MM.1S (cell line): Measurements from ENCODE around the gene CYP4F8.
"Not testable (repeated sequence)": the region's sequence is repeated elsewhere in the genome, so short reads cannot be mapped to it uniquely, and the experiment has no call there.

ENCODE experiments used
- DNase-seq: peaks from one replicate; pipeline ENCODE4 v3.0.0-alpha.2; 2015
- H2AFZ ChIP-seq: fragments of 300-600 bp; sonication (generic); 2 replicates; pipeline ENCODE4 v1.6.0; 2016; ENCODE audit warnings: antibody characterized with exemption, low read length
- H3F3A ChIP-seq: fragments of 300-600 bp; sonication (generic); 2 replicates; pipeline ENCODE4 v1.6.1; 2016; ENCODE audit warnings: mild to moderate bottlenecking, antibody characterized with exemption, low read length, moderate library complexity, mixed read lengths; ENCODE audit not compliant: insufficient read depth
- H3K27ac ChIP-seq: fragments of 300-600 bp; sonication (generic); 2 replicates; pipeline ENCODE4 v1.5.1; 2016; ENCODE audit warnings: mild to moderate bottlenecking, low read length
- H3K27me3 ChIP-seq: fragments of 300-600 bp; sonication (generic); replicated peaks from 2 replicates; pipeline ENCODE4 v1.6.0; 2016; ENCODE audit warnings: low read length; ENCODE audit not compliant: insufficient read depth
- H3K36me3 ChIP-seq: fragments of 300-600 bp; sonication (generic); replicated peaks from 2 replicates; pipeline ENCODE4 v1.6.1; 2016; ENCODE audit warnings: mild to moderate bottlenecking, low read length, mixed read lengths; ENCODE audit not compliant: insufficient read depth
- H3K4me1 ChIP-seq: fragments of 300-600 bp; sonication (generic); 2 replicates; pipeline ENCODE4 v1.6.1; 2016; ENCODE audit warnings: low read length, mixed read lengths
- H3K4me2 ChIP-seq: fragments of 300-600 bp; sonication (generic); 2 replicates; pipeline ENCODE4 v1.6.0; 2016; ENCODE audit warnings: low read depth, low read length
- H3K4me3 ChIP-seq: fragments of 300-600 bp; sonication (generic); 2 replicates; pipeline ENCODE4 v1.5.1; 2016; ENCODE audit warnings: low read length, mixed read lengths
- H3K79me2 ChIP-seq: fragments of 300-600 bp; sonication (generic); 2 replicates; pipeline ENCODE4 v1.6.1; 2016; ENCODE audit warnings: mixed run types, low read length, mixed read lengths
- H3K9ac ChIP-seq: fragments of 300-600 bp; sonication (generic); 2 replicates; pipeline ENCODE4 v1.6.1; 2016; ENCODE audit warnings: low read length, mixed read lengths
- H3K9me2 ChIP-seq: fragments of 300-600 bp; sonication (generic); replicated peaks from 2 replicates; pipeline ENCODE4 v1.6.1; 2016; ENCODE audit warnings: mild to moderate bottlenecking, low read length, mixed read lengths; ENCODE audit not compliant: insufficient read depth
- H3K9me3 ChIP-seq: fragments of 300-600 bp; sonication (generic); replicated peaks from 2 replicates; pipeline ENCODE4 v1.6.1; 2016; ENCODE audit warnings: mild to moderate bottlenecking, low read length, mixed read lengths; ENCODE audit not compliant: insufficient read depth
- H4K20me1 ChIP-seq: fragments of 300-600 bp; sonication (generic); 2 replicates; pipeline ENCODE4 v1.6.1; 2016; ENCODE audit warnings: mild to moderate bottlenecking, low read length, moderate library complexity, mixed read lengths; ENCODE audit not compliant: insufficient read depth
- EZH2 ChIP-seq: fragments of 300-600 bp; sonication (generic); optimal IDR thresholded peaks from 2 replicates; pipeline ENCODE3; 2017; ENCODE audit warnings: low read depth, mild to moderate bottlenecking, antibody characterized with exemption, low read length, mixed read lengths
- EZH2phosphoT487 ChIP-seq: fragments of 300-600 bp; sonication (generic); IDR thresholded peaks from 2 replicates; pipeline ENCODE4 v1.6.1; 2018; ENCODE audit warnings: antibody characterized with exemption, low read length
- TF ChIP-seq, protein P1 (sequence below): fragments of 300-600 bp; sonication (generic); IDR thresholded peaks from 2 replicates; pipeline ENCODE4 v1.5.1; 2016; ENCODE audit warnings: antibody characterized with exemption, low read length, mixed read lengths

CYP4F8 gene

DNA sequence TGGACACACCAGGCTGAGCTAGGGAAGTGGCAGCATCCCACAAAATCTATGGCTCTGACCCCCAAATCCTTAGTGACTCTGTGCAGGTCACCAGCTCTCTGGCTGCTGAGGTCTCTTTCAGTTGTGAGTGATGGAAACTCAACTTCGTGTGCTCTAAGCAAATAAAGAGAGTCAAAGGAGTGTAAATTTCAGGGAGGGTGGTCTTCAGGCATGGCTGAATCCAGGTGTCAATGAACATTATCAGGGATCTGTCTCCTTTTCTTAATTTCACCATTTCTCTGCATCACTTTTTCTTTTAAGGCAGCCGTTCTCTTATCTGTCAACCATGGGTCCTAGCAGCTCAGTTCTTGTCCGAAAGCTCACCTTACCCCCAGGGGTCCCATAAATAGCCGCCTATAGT lies 64.1 kb downstream of the CYP4F8 start:
- H3K79me2 ChIP-seq, result no peaks in the 10 kb centered on the region
- H3F3A ChIP-seq, result no peaks in the 10 kb centered on the region
- H3K36me3 ChIP-seq, result no peaks in the 10 kb centered on the region
- H3K9ac ChIP-seq, result no peak overlapping the region
- H3K4me2 ChIP-seq, result no peak overlapping the region
- no peak overlapping the region for H3K4me3 ChIP-seq
- no peak overlapping the region for H3K27ac ChIP-seq
- H2AFZ ChIP-seq, result no peak overlapping the region
- no peak for DNase-seq
- peaks cover 3% of the 10 kb centered on the region; the same call in 1 of the 2 replicates for H3K27me3 ChIP-seq
- H4K20me1 ChIP-seq, result no peaks in the 10 kb centered on the region
- no peaks in the 10 kb centered on the region for H3K9me3 ChIP-seq
- TF ChIP-seq EZH2phosphoT487, result no peak
- no peak for TF ChIP-seq EZH2
- TF ChIP-seq, protein P1, sequence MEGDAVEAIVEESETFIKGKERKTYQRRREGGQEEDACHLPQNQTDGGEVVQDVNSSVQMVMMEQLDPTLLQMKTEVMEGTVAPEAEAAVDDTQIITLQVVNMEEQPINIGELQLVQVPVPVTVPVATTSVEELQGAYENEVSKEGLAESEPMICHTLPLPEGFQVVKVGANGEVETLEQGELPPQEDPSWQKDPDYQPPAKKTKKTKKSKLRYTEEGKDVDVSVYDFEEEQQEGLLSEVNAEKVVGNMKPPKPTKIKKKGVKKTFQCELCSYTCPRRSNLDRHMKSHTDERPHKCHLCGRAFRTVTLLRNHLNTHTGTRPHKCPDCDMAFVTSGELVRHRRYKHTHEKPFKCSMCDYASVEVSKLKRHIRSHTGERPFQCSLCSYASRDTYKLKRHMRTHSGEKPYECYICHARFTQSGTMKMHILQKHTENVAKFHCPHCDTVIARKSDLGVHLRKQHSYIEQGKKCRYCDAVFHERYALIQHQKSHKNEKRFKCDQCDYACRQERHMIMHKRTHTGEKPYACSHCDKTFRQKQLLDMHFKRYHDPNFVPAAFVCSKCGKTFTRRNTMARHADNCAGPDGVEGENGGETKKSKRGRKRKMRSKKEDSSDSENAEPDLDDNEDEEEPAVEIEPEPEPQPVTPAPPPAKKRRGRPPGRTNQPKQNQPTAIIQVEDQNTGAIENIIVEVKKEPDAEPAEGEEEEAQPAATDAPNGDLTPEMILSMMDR, result no peak
- no peaks in the 10 kb centered on the region for H3K4me1 ChIP-seq
- H3K9me2 ChIP-seq, result no peaks in the 10 kb centered on the region

DNA sequence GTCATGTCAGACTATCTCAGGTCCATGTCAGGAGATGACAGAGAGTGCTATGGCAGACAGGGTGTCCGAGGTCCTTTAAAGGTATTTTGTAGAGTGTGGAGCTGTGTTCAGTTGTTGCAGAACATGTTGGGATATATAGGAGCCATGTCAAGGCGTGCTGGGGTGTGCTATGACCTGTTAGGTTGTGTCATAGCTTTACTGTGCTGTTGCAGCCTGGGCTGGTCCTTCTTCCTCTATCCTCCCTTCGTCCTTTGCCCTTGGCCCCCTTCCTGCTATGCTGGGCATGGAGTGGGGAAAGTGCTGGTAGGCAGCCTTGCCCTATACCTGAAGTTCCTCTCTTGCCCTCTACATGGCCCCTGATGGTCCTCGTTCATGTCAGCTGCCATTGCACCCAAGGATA lies 64.8 kb downstream of the CYP4F8 start:
- not testable (repeated sequence) for H3F3A ChIP-seq, H3K27ac ChIP-seq, H3K9me2 ChIP-seq, H4K20me1 ChIP-seq, H3K4me1 ChIP-seq, H3K4me2 ChIP-seq, H3K4me3 ChIP-seq, H3K79me2 ChIP-seq, H3K9ac ChIP-seq, DNase-seq, H2AFZ ChIP-seq, H3K27me3 ChIP-seq, H3K9me3 ChIP-seq, H3K36me3 ChIP-seq
